Activated naive CD4-positive, alpha-beta T cell treated with anti-CD3 and anti-CD28 coated beads for 36 hours (primary cell): ENCODE results near the gene SPATA32. TPM values are rescaled to one million over a fixed set of nuclear protein-coding genes. Genes with fewer than 3 reads are reported as not detected.
A peak's percentile ranks its signal among the peaks of the same experiment; 100 is the strongest.

ENCODE experiments used
- CTCF ChIA-PET: fragments of 350-600 bp; sonication (Branson Sonifier 250); formaldehyde crosslinking; loops from one replicate; lab custom pipeline; 2021; ENCODE audit warnings: antibody characterized with exemption; lab: Charles Lee
- DNase-seq: peaks from one replicate; pipeline ENCODE4 v3.0.0-alpha.2; 2020
- H3K27ac Mint-ChIP-seq: one replicate; pipeline ENCODE4 v1.8.0; 2021; ENCODE audit warnings: mild to moderate bottlenecking, mixed read lengths
- H3K27me3 Mint-ChIP-seq: one replicate; pipeline ENCODE4 v1.8.0; 2021; ENCODE audit warnings: low read depth, mixed read lengths
- H3K36me3 Mint-ChIP-seq: one replicate; pipeline ENCODE4 v1.8.0; 2021; ENCODE audit warnings: low read depth, mixed read lengths
- H3K4me1 Mint-ChIP-seq: one replicate; pipeline ENCODE4 v1.8.0; 2021; ENCODE audit warnings: low read depth, mixed read lengths
- H3K4me3 Mint-ChIP-seq: one replicate; pipeline ENCODE4 v1.8.0; 2021; ENCODE audit warnings: mild to moderate bottlenecking, moderate library complexity, mixed read lengths
- H3K9me3 Mint-ChIP-seq: one replicate; pipeline ENCODE4 v1.8.0; 2021; ENCODE audit warnings: mixed read lengths
- intact Hi-C: fragments of 100-400 bp; cut with micrococcal nuclease; formaldehyde crosslinking; loops from one replicate; pipeline ENCODE4 v1.15.1; 2023
- total RNA-seq, 2 experiments: library from RNA; stranded (reverse); gene quantifications; one replicate each; pipeline ENCODE4 v1.2.3, GENCODE V29; 2021

SPATA32 gene
- total RNA-seq, 2 experiments from 2014 or later: 0.12 TPM; not detected in 1

DNA sequence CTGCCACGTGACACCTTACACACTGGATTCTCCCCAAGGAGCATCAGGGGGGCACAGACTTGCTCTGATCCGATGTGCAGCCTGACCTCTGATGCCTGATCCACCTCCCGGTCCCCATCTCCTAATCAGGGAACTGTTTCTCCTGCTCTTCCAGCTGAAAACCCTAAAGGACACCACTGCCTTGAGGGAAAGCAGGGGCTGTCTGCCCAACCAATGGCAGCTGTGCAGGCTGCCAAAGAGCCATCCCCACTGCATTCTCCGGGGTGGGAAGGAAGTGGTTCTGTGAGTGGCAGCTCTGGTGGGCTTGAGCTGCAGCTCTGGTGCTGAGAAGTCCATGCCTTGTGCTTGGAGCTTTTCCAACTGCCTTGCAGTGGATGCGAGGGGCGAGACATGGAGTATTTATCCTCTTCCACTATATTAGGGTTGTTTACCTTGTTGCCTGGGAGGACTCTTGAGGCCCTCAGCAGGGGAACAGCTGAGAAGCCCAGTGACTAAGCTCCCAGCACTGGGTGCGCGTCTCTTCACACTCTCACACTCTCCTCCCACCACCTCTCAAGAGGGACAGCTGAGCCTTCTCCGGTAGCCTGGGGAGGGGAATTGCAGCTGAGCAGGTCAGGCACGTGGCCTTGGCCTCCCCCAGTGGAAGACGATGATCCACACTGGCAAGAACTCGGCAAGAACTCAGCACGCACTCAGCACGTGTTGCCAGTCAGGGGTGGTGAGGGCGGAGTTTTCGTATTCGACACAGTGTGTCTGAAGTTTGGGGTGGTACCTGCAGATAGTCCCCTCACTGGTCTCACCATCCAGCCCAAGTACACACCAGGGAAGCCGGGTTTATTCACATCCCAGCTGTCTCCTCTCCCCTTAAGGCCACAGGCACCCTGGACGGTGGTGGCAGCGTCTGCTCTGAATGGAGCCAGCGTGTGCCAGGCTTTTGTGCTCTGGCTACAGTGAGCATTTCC lies 21.1 kb upstream of the SPATA32 start:
- DNase-seq: no peak
- peaks cover 45% of the 10 kb centered on the region for H3K36me3 Mint-ChIP-seq
- H3K4me1 Mint-ChIP-seq: peaks cover 6% of the 10 kb centered on the region
- peak overlapping the region; percentile 30 for H3K27ac Mint-ChIP-seq
- H3K27me3 Mint-ChIP-seq: no peaks in the 10 kb centered on the region
- intact Hi-C loops: no loop called here
- H3K9me3 Mint-ChIP-seq: no peaks in the 10 kb centered on the region
- CTCF ChIA-PET: interaction anchor here (0.6 to 2.4 kb wide), 6 partner anchors 25 to 811 kb away, joined by 3 to 12 read pairs (median 4); no protein-coding TSS in a partner anchor
- H3K4me3 Mint-ChIP-seq: no peak overlapping the region

DNA sequence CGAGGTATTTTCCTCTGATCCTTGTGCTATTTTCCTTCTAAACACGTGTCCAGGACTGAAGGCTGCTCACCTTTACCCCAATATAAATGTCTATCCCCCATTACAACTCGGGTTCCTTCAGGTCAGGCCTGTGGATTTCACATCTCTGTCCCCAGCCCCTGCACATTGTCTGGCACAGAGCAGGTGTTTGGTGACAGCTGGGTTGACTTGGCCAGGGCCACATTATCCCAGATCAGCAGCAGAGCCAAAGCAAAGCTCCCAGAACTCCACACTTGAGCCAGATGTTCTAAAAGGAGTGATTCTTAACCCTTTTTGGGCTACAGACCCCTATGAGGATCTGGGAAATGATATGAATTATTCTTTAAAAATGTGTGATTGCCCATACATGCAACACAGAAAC lies 18.0 kb upstream of the SPATA32 start:
- H3K9me3 Mint-ChIP-seq: no peaks in the 10 kb centered on the region
- intact Hi-C loops: no loop called here
- no peak overlapping the region for H3K27ac Mint-ChIP-seq
- H3K4me1 Mint-ChIP-seq: peaks cover 14% of the 10 kb centered on the region
- no peak overlapping the region for H3K4me3 Mint-ChIP-seq
- H3K36me3 Mint-ChIP-seq: peaks cover 31% of the 10 kb centered on the region
- CTCF ChIA-PET: interaction anchor here (0.6 to 5.0 kb wide), 2 partner anchors 90 to 108 kb away, joined by 4 to 116 read pairs; no protein-coding TSS in a partner anchor
- H3K27me3 Mint-ChIP-seq: no peaks in the 10 kb centered on the region
- DNase-seq: no peak

DNA sequence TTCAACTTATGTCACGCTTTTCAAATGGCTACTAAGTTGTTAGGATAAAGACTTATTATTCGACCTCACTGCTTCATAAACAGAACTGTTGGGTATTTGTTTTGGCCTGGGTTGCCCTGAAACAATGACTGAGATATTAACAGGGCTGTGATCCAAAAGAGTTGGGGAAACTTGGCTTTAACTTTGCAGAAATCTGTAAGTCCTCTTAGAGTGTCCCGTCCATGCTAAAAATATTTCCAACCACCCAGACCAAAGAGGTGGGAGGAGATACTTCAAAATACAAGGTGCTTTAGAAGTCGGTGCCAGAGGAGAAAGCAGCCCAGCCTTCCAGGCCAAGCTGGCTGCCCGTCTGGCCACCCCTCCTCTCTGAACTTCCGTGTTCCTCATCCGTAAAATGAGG lies 16.1 kb upstream of the SPATA32 start:
- no peak overlapping the region for H3K27ac Mint-ChIP-seq
- DNase-seq: no peak
- no peak overlapping the region for H3K4me3 Mint-ChIP-seq
- no peaks in the 10 kb centered on the region for H3K27me3 Mint-ChIP-seq
- peaks cover 11% of the 10 kb centered on the region for H3K4me1 Mint-ChIP-seq
- H3K36me3 Mint-ChIP-seq: peaks cover 22% of the 10 kb centered on the region
- CTCF ChIA-PET: interaction anchor here (0.7 to 5.0 kb wide), 27 partner anchors 10 to 142 kb away, joined by 3 to 116 read pairs (median 6); partner anchors contain the start of genes ACBD4 and MAP3K14
- H3K9me3 Mint-ChIP-seq: no peaks in the 10 kb centered on the region
- intact Hi-C loops: loop anchor here (1.0 kb wide), 2 partner anchors 36 to 107 kb away; no protein-coding TSS in a partner anchor

DNA sequence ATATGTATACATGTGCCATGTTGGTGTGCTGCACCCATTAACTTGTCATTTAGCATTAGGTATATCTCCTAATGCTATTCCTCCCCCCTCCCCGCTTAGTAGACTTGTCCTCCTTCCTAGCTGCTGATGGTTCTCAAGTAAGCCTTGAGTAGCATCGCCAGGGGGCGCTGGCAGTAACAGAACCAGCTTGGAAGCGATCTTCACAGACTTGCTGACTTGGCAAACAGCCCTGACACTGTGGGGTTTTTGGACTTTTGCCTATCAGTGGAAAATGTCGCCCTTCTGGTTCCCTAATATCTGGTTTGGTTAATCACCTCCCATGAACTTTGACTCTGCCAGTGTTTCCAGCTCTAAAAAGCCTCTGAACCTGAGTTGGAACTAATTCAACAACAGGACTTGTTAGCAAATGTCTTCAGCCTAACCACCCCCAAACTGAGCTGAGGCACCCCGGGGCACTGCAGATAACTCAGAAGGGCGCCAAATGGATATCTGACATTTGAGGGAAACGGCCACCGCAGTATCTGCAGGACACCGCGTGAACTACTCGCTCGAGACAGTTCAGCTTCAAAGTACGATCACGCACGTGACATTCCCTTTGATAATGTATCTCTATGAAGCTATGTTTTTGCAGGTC lies 15.4 kb upstream of the SPATA32 start:
- DNase-seq: peak; percentile 96
- intact Hi-C loops: loop anchor here (1.0 kb wide), 2 partner anchors 37 to 108 kb away; no protein-coding TSS in a partner anchor
- peaks cover 11% of the 10 kb centered on the region for H3K4me1 Mint-ChIP-seq
- CTCF ChIA-PET: interaction anchor here (0.6 to 5.0 kb wide), 38 partner anchors 9 to 151 kb away, joined by 3 to 116 read pairs (median 5); partner anchors contain the start of genes ACBD4 and MAP3K14
- H3K27me3 Mint-ChIP-seq: no peaks in the 10 kb centered on the region
- H3K36me3 Mint-ChIP-seq: peaks cover 19% of the 10 kb centered on the region
- no peaks in the 10 kb centered on the region for H3K9me3 Mint-ChIP-seq
- no peak overlapping the region for H3K4me3 Mint-ChIP-seq
- peak overlapping the region; percentile 22 for H3K27ac Mint-ChIP-seq

DNA sequence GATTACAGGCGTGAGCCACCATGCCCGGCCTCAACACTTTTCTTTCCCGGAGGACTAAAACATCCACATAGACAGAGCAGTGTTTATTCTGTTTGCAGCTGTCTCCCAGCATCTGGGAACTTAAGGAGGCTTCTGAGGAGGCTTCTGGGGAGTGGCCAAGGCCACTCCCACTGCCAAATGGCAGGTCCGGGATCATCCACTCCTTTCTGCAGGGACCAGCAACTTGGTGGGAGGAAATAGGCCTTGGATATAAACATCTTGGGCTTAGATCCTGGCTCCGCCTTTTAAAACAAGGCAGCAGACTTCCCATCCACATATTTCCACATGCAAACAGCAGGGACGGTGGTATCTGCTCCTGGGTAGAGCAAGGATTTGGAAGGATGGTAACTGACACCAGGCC lies 14.1 kb upstream of the SPATA32 start:
- CTCF ChIA-PET: interaction anchor here (0.7 to 5.0 kb wide), 13 partner anchors 10 to 142 kb away, joined by 3 to 116 read pairs (median 6); partner anchors contain the start of gene MAP3K14
- intact Hi-C loops: no loop called here
- Mint-ChIP-seq H3K4me1 (peaks cover 11% of the 10 kb centered on the region), H3K36me3 (peaks cover 21% of the 10 kb centered on the region), H3K27me3 (no peaks in the 10 kb centered on the region), H3K27ac (no peak overlapping the region), H3K4me3 (no peak overlapping the region), H3K9me3 (no peaks in the 10 kb centered on the region)
- DNase-seq: no peak

DNA sequence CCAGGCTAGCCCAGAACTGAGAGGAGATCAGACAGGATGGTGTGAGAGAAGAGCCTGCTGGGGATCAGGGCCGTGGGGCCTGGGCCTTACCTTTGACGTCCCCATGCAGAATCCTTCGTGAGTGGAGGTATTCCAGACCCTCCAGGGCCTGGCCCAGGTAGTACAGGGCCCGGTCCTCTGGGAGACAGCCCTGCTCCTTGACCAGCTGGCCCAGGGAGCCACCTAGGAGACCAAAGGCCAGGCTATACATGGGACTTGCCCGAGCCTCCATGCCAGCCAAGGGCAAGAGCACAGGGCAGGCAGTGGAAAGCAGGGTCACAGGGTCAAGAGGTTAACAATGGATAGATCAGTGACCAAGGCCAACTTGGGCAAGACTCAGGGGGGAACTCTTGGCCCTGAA lies 12.1 kb upstream of the SPATA32 start:
- H3K36me3 Mint-ChIP-seq: peaks cover 27% of the 10 kb centered on the region
- peak overlapping the region; percentile 36 for H3K27ac Mint-ChIP-seq
- CTCF ChIA-PET: no interaction called here
- peaks cover 24% of the 10 kb centered on the region for H3K4me1 Mint-ChIP-seq
- intact Hi-C loops: no loop called here
- DNase-seq: no peak
- no peaks in the 10 kb centered on the region for H3K9me3 Mint-ChIP-seq
- no peaks in the 10 kb centered on the region for H3K27me3 Mint-ChIP-seq
- no peak overlapping the region for H3K4me3 Mint-ChIP-seq

DNA sequence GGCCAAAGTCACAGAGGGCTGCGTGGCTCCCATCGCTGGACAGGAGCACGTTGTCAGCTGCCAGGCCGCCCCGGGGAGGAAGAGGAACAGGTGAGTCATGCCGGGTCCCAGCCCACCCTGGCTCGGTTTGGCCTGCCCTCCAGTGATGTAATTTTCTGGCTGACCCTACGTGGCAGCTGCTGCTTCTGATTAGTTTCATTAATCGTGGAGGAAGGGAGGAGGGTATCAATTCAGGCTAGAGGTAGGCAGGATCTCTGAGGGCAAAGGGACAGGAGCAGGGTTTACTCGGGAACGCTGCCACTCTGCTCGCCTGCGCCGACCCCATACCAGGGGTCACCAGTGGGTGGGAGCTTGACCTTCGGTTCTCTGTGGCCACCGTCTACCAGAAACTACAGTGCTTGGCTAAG lies 11.7 kb upstream of the SPATA32 start:
- H3K4me3 Mint-ChIP-seq: no peak overlapping the region
- intact Hi-C loops: no loop called here
- H3K9me3 Mint-ChIP-seq: no peaks in the 10 kb centered on the region
- no peak overlapping the region for H3K27ac Mint-ChIP-seq
- no peak for DNase-seq
- H3K27me3 Mint-ChIP-seq: no peaks in the 10 kb centered on the region
- H3K4me1 Mint-ChIP-seq: peaks cover 23% of the 10 kb centered on the region
- CTCF ChIA-PET: no interaction called here
- peaks cover 28% of the 10 kb centered on the region for H3K36me3 Mint-ChIP-seq

DNA sequence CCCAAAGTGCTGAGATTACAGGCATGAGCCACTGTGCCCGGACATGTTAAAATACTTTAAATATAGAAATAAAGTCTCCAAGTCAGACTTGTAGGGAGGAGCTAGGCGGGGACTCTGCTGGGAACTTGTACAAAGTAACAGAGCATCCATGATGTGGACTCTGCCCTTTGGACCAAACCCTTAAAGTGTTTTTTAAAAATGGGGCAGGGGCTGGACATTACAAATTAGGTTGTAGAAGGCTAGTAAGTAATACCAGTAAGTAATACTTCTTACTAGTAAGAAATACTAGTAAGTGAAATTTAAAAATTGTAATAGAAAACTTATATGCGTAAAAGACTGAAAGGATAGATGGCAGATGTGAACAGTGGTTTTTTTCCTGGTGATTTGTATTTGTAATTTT lies 9.7 kb upstream of the SPATA32 start:
- H3K27ac Mint-ChIP-seq: no peak overlapping the region
- H3K9me3 Mint-ChIP-seq: no peaks in the 10 kb centered on the region
- intact Hi-C loops: loop anchor here (1.0 kb wide), 1 partner anchor 52 kb away; no protein-coding TSS in a partner anchor
- H3K4me1 Mint-ChIP-seq: peaks cover 14% of the 10 kb centered on the region
- H3K4me3 Mint-ChIP-seq: no peak overlapping the region
- H3K36me3 Mint-ChIP-seq: peaks cover 41% of the 10 kb centered on the region
- CTCF ChIA-PET: interaction anchor here (0.6 to 3.4 kb wide), 13 partner anchors 16 to 124 kb away, joined by 3 to 27 read pairs (median 4); no protein-coding TSS in a partner anchor
- no peak for DNase-seq
- no peaks in the 10 kb centered on the region for H3K27me3 Mint-ChIP-seq

DNA sequence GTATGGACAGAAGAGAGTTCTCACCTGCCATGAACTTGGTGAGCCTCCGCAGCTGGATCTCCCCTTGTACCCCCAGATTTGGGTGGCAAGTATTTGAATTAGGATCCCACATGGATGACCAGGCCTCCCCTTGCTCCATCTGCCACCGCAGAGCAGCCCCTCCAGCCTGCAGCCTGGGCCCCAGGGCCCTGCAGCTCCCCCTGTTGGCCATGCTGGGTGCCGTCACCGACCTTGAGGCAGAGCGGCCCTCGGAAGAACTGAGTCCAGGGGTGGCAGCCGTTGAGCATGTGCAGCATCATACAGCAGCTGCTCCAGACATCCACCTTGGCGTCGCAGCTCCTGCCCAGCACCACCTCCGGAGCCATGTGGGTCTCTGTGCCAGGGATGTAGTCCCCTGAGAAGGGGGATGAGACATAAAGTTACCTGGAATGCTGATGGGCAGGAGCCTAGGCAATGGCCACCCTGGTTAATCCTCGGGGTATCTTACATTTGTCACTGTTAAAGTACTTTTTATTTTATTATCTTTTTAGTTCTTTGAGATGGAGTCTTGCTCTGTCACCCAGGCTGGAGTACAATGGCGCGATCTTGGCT lies 9.0 kb upstream of the SPATA32 start:
- intact Hi-C loops: loop anchor here (1.0 kb wide), 1 partner anchor 52 kb away; no protein-coding TSS in a partner anchor
- Mint-ChIP-seq H3K9me3 (no peaks in the 10 kb centered on the region), H3K4me1 (peaks cover 14% of the 10 kb centered on the region), H3K36me3 (peaks cover 43% of the 10 kb centered on the region), H3K27me3 (no peaks in the 10 kb centered on the region), H3K4me3 (no peak overlapping the region), H3K27ac (peak overlapping the region; percentile 41)
- CTCF ChIA-PET: interaction anchor here (0.6 to 3.4 kb wide), 15 partner anchors 10 to 124 kb away, joined by 3 to 27 read pairs (median 4); no protein-coding TSS in a partner anchor
- peak; percentile 64 for DNase-seq

DNA sequence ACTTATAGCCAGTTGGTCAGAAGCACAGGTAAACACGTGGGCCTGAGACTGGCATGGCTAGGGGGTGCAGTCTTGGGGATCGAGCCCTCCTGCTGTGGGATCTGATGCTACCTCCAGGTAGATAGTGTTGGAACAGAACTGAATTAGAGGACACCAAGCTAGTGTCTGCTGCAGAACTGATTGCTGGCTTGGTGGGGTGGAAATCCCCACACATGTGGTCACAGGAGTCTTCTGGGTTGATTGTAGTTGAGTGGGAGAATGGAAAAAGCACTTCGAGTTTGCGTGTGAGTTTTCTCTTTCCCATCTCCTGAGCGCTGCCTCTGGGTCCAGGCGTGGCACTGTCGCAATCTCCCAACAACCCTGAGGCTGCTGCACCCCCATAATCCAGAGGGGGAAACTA lies 8.0 kb upstream of the SPATA32 start:
- DNase-seq: no peak
- CTCF ChIA-PET: interaction anchor here (1.1 to 3.4 kb wide), 5 partner anchors 42 to 119 kb away, joined by 3 to 27 read pairs (median 5); no protein-coding TSS in a partner anchor
- no peaks in the 10 kb centered on the region for H3K27me3 Mint-ChIP-seq
- peaks cover 44% of the 10 kb centered on the region for H3K36me3 Mint-ChIP-seq
- intact Hi-C loops: no loop called here
- peaks cover 14% of the 10 kb centered on the region for H3K4me1 Mint-ChIP-seq
- no peaks in the 10 kb centered on the region for H3K9me3 Mint-ChIP-seq
- no peak overlapping the region for H3K4me3 Mint-ChIP-seq
- H3K27ac Mint-ChIP-seq: peak overlapping the region; percentile 16

DNA sequence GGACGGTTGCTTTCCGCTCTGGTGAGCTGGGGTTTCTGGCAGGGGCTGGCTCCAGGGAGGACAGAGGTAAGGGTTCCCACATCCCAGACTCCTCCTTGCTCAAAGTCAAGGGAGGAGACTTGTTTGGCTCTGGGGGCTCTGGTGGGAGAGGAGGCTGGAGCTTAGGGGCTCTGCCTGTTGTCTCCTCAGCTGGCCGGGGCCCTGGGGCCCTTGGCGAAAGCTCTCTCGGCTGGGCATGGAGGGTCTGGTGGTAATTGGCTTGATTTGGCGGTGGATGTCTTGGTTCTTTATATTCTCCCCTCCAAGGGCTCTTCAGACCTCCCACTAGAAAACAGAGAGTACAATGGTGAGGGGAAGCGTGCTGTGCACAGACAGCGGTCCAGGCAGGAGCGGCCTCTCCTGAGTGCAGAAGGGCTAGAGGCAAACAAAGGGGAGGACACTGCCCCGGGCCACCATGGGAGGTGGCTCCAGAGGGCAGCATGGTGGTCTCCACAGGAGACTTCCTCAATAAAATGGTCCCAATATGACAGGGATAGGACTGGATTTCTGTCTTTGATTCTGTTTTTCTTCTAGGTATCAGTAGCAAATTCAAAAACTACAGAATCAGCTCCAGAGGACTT lies 5.7 kb upstream of the SPATA32 start:
- Mint-ChIP-seq H3K27me3 (no peaks in the 10 kb centered on the region), H3K27ac (no peak overlapping the region), H3K4me3 (no peak overlapping the region), H3K36me3 (peaks cover 43% of the 10 kb centered on the region), H3K4me1 (peaks cover 20% of the 10 kb centered on the region), H3K9me3 (no peaks in the 10 kb centered on the region)
- intact Hi-C loops: no loop called here
- no peak for DNase-seq
- CTCF ChIA-PET: interaction anchor here (0.7 to 1.5 kb wide), 4 partner anchors 11 to 132 kb away, joined by 3 to 4 read pairs (median 3); partner anchors contain the start of gene ACBD4
